Uterus (tissue), 4 donors: ENCODE measurements around the gene GNA12. TPM values are rescaled to one million over a fixed set of nuclear protein-coding genes. Genes with fewer than 3 reads are reported as not detected.

Experiments
- DNase-seq, 2 donors: peaks; one replicate each; pipeline ENCODE4 v3.0.0-alpha.2; 2019 to 2020
- H3K27ac ChIP-seq, 2 donors: fragments of 200-600 bp; sonication (generic); 1 replicate in 1 of 2; 2 replicates in 1 of 2; pipeline ENCODE4 v1.5.1; 2016 to 2018
- H3K27me3 ChIP-seq, 2 donors: fragments of 200-600 bp; sonication (generic); one replicate each; pipeline ENCODE4 v1.5.1; 2018 to 2019; ENCODE audit warnings: control low read depth in 1 of 2
- H3K36me3 ChIP-seq, 2 donors: fragments of 200-600 bp; sonication (generic); one replicate each; pipeline ENCODE4 v1.5.1; 2019; ENCODE audit warnings: control low read depth in 1 of 2
- H3K4me1 ChIP-seq, 2 donors: fragments of 200-600 bp; sonication (generic); one replicate each; pipeline ENCODE4 v1.5.1; 2018 to 2019; ENCODE audit warnings: control low read depth in 1 of 2
- H3K4me3 ChIP-seq, 2 donors: fragments of 200-600 bp; sonication (generic); 1 replicate in 1 of 2; 2 replicates in 1 of 2; pipeline ENCODE4 v1.5.1; 2018 to 2019; ENCODE audit warnings: mild to moderate bottlenecking in 1 of 2
- H3K9me3 ChIP-seq, 2 donors: fragments of 200-600 bp; sonication (generic); one replicate each; pipeline ENCODE4 v1.5.1; 2019; ENCODE audit warnings: control low read depth in 1 of 2
- CTCF ChIP-seq, 4 experiments: fragments of 200-600 bp in 2 of 4; fragments of 450-650 bp in 2 of 4; sonication (generic) in 2 of 4; IDR thresholded peaks; one replicate each; pipeline ENCODE4 v1.5.1; 2016 to 2019; ENCODE audit warnings: antibody characterized with exemption in 4 of 4, mild to moderate bottlenecking in 2 of 4, moderate library complexity in 1 of 4
- POLR2A ChIP-seq, 2 donors: fragments of 450-650 bp; IDR thresholded peaks; one replicate each; pipeline ENCODE4 v1.6.1; 2016; ENCODE audit warnings: antibody characterized with exemption in 2 of 2, mild to moderate bottlenecking in 1 of 2, moderate library complexity in 1 of 2
- intact Hi-C: fragments of 100-400 bp; cut with DNase I; formaldehyde crosslinking; loops from one replicate; pipeline ENCODE4 v1.15.1; 2023; ENCODE audit warnings: low total_unique reads
- total RNA-seq, 4 donors: library from RNA; depleted of rRNA in 3 of 4; stranded (reverse); fragments of >200 nt in 3 of 4; gene quantifications; one replicate each; pipeline versions ENCODE4 v1.1.0 to v1.2.4, GENCODE V29; 2014 to 2023
- donor health status: DM: yes; HTN: yes; CAD: no.

The GNA12 gene
- total RNA-seq, 4 donors from 2014 or later: 20.5 to 109 (median 50.3) TPM

GRCh38 chr7:2796358-2797352, 47.5 kb downstream of the GNA12 start:
- Histone ChIP-seq H3K4me1 (peaks cover 0 to 4% of the 10 kb centered on the region in 2 donors), H3K27me3 (no peaks in the 10 kb centered on the region), H3K9me3 (no peaks in the 10 kb centered on the region), H3K27ac (peak overlapping the region; percentile 78), H3K36me3 (no peaks in the 10 kb centered on the region), H3K4me3 (peak overlapping the region in 1 of 2 donors; percentile 16)
- intact Hi-C loops: no loop called here
- TF ChIP-seq CTCF (IDR thresholded peaks at IDR 0.05) (no peak), POLR2A (IDR thresholded peaks at IDR 0.05) (no peak)
- peak; percentile 88 for DNase-seq

- no peaks in the 10 kb centered on the region for H3K27me3 ChIP-seq
- no peaks in the 10 kb centered on the region for H3K36me3 ChIP-seq
- H3K4me3 ChIP-seq: no peak overlapping the region
- H3K27ac ChIP-seq: peak overlapping the region; percentile 78
- peaks cover 0 to 4% of the 10 kb centered on the region in 2 donors for H3K4me1 ChIP-seq
- intact Hi-C loops: no loop called here
- no peak for DNase-seq
- no peak for TF ChIP-seq CTCF (IDR thresholded peaks at IDR 0.05)
- TF ChIP-seq POLR2A (IDR thresholded peaks at IDR 0.05): no peak
- H3K9me3 ChIP-seq: no peaks in the 10 kb centered on the region
These were observed 48.2 kb downstream of the GNA12 start for GRCh38 chr7:2795906-2796305.

- Histone ChIP-seq H3K27ac (peak overlapping the region; percentile 78), H3K9me3 (no peaks in the 10 kb centered on the region), H3K27me3 (no peaks in the 10 kb centered on the region), H3K4me1 (peaks cover 0 to 4% of the 10 kb centered on the region in 2 donors), H3K4me3 (no peak overlapping the region), H3K36me3 (no peaks in the 10 kb centered on the region)
- no peak for TF ChIP-seq CTCF (IDR thresholded peaks at IDR 0.05)
- TF ChIP-seq POLR2A (IDR thresholded peaks at IDR 0.05): no peak
- intact Hi-C loops: no loop called here
- DNase-seq: no peak
These were observed 49.1 kb downstream of the GNA12 start for GRCh38 chr7:2794836-2795636.

DNA sequence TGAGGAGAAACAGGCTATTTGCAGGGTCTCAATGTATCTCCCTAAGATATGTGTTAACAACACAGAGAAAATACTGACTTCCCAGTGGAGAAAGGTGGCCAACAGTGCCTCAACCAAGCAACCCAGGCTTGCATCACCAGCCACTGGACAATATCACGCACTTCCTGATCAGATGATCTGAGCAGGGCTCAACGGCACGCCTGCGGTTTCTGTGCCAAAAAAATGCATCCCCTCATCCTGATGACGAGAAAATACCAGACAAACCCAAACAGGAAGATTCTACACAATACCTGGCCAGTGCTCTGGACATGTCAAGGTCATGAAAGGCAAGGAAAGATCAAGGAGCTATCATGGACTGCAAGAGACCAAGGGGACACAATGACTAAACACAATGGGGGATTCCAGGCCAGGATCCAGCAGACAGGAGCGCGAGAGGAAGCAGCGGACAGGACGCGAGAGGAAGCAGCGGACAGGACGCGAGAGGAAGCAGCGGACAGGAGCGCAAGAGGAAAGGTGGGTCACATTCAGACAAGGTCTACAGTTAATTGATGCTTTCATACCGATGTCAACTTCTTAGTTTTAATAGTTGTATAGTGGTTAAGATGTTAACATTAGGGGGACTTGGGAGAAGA, 51.1 kb downstream of the GNA12 start:
- Histone ChIP-seq H3K4me1 (peaks cover 0 to 4% of the 10 kb centered on the region in 2 donors), H3K27me3 (no peaks in the 10 kb centered on the region), H3K27ac (peak overlapping the region in 1 of 2 donors; percentile 28), H3K36me3 (no peaks in the 10 kb centered on the region), H3K9me3 (no peaks in the 10 kb centered on the region), H3K4me3 (no peak overlapping the region)
- no peak for TF ChIP-seq CTCF (IDR thresholded peaks at IDR 0.05)
- no peak for TF ChIP-seq POLR2A (IDR thresholded peaks at IDR 0.05)
- intact Hi-C loops: no loop called here
- no peak for DNase-seq
